GM19099 (cell line): ENCODE results near the gene DOCK2.

ENCODE experiments used
- POLR2A ChIP-seq: IDR thresholded peaks from 3 replicates; pipeline ENCODE4 v1.6.1; 2011; ENCODE audit warnings: low read depth; ENCODE audit not compliant: insufficient read length; ENCODE audit errors: extremely low read depth

DOCK2 gene

GRCh38 chr5:169817031-169817430 lies 180.0 kb downstream of the DOCK2 start:
- TF ChIP-seq POLR2A, result no peak

DNA sequence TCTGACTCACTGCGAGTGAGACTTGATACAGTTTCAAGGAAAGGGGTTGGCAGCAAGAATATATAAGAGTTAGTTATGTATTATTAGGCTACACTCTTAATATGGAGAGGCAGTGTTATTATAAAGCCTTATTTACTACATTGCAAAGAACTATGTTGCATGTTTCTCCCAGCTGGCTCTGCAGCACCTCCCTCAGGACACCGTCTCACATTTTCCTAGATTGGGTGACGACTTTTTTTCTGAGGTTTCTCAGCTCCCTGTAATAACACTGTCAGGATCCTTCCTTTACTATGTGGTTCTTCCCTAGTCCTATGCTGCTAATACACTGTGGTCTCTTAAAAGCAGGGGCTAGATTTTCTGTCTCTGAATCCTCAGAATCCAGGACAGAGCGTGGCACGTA lies 189.5 kb downstream of the DOCK2 start:
- no peak for TF ChIP-seq POLR2A

GRCh38 chr5:169827769-169828168 lies 190.7 kb downstream of the DOCK2 start:
- no peak for TF ChIP-seq POLR2A

DNA sequence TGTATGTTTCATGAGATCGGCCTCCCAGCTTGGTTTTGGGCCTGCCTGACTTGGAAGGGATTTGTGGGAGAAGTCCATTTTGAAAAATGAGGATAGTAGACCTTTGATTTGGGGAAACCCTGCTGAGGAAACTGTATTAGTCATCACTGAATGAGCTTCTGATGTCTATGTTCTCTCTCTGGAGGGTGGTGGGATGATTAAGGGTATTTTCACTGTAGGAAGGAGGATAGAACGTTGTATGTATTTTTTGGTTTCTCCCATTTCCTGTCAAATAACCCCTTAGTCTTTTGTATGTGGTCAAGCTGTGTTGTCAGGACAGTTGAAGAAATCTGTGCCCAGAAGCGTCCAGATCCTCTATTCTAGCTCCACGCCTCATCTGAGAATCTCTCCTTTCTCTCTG lies 191.3 kb downstream of the DOCK2 start:
- TF ChIP-seq POLR2A, result no peak

GRCh38 chr5:169831331-169831730 lies 194.3 kb downstream of the DOCK2 start:
- TF ChIP-seq POLR2A, result no peak

- TF ChIP-seq POLR2A, result no peak
These were observed 195.2 kb downstream of the DOCK2 start for GRCh38 chr5:169832304-169832703.

DNA sequence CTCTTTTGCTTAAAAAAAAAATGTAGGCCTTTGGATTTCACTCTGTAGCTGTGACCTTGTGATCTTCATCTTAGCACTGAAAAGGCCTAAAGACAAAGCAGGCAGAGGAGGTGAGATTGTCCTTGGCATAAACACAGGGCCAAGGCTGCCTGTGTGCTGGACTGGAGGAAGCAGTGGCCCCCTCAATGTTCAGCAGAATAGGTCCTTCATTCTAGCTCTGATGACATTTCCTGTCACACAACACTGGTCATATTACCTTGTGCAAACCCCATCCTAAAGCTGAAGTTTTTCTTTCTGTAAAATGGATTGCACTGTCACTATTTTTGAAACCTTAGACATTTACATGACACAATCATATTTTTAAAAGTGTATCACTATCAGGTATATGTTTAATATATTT lies 195.8 kb downstream of the DOCK2 start:
- TF ChIP-seq POLR2A, result no peak

- TF ChIP-seq POLR2A, result no peak
These were observed 199.9 kb downstream of the DOCK2 start for GRCh38 chr5:169836835-169837536.

- no peak for TF ChIP-seq POLR2A
These were observed 200.6 kb downstream of the DOCK2 start for GRCh38 chr5:169837686-169838085.

- TF ChIP-seq POLR2A, result no peak
These were observed 201.6 kb downstream of the DOCK2 start for GRCh38 chr5:169838688-169839087.

GRCh38 chr5:169840405-169840804 lies 203.3 kb downstream of the DOCK2 start:
- TF ChIP-seq POLR2A, result no peak

DNA sequence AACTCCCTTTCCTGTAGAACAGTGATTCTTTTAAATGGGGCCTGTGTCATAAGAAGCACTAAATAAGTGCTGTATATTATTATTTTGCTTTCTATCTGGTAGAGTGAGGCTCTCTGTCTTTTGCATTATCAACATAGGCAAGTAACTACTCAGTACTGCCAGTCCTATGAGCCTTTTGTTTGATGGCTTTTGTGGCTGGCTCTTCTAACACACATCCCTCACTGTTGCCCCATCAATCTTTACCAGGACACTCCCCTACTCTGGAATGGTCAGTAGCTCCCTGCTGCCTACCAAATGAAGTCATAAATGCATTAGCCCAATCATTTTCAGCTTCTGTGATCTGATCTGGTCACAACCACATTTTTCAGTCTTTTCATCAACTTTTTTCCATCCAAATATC lies 205.6 kb downstream of the DOCK2 start:
- no peak for TF ChIP-seq POLR2A

DNA sequence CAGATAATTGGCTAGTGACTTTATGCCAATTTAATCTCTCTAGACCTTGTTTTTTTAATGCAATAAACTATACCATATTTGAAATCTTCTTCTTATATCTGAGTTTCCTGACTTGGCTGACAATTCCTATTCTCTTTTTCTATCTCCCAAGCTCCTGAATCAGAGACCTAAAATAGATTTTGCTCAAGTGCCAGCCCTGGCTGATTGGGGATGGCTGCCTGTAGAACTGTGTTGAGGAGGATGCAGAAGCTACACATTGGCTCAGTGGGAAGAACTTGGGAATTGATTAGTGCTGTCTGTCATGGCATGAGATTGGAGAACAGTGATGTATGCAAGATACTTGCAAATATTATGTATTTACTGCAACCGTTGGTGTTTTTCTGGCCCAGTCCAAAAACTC lies 210.4 kb downstream of the DOCK2 start:
- TF ChIP-seq POLR2A, result no peak

GRCh38 chr5:169848271-169848670 lies 211.2 kb downstream of the DOCK2 start:
- TF ChIP-seq POLR2A, result no peak

DNA sequence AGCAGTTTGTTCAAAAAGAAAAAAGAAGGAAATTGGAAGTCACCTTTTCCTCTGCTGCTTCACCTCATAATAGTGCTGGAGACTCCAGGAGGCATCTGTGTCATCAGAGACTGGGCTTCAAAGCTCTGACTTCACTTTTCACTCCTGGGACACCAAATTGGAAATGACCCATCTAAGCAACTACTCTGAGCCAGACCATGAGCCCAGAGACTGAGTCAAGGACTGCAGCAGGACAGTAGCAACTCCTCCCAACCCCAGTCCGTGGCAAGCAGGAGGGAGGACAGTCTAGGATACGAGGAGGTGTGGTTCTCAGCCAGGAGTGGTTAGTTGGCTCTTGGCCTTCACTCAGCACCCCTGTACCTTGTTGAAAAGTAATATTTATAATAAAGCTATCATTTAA lies 211.7 kb downstream of the DOCK2 start:
- TF ChIP-seq POLR2A, result no peak

DNA sequence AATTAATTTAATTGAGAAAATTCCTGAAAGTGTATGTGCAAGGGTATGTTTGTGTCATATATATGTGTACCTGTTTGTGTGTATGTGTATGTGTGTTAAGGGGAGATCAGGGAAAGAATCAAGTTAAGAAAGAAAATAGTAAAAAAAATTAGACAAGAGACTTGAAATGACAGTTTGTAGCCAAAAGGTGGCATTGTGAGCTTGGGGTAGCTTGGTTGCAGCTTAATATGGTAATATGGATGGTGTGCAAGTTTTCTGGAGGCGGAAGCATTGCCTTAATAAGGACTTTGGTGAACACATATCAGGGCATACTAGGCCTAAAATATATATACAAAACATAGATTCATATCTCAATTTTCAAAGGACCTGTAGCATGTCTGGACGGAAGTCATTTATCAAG lies 213.3 kb downstream of the DOCK2 start:
- TF ChIP-seq POLR2A, result no peak

DNA sequence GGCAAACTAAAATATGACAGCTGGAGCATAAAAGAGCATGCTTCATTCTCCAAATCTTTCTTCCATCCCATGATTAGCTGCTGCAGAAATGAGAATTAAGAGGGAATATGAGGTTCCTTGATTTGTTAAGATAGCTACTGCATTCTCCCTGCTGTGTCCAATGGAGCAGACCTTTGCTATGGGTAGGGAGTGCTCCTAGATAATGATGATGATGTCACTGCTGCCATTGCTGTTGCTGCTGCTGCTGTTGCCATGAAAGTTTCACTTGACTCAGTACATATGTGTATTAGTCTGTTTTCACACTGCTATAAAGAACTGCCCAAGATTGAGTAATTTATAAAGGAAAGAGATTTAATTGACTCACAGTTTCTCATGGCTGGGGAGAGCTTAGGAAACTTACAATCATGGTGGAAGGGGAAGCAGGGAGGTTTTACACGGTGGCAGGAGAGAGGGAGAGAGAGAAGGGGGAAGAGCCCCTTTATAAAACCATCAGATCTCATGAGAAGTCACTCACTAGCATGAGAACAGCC lies 214.3 kb downstream of the DOCK2 start:
- TF ChIP-seq POLR2A, result no peak

- TF ChIP-seq POLR2A, result no peak
These were observed 219.5 kb downstream of the DOCK2 start for GRCh38 chr5:169856571-169856970.

GRCh38 chr5:169860585-169860984 lies 223.5 kb downstream of the DOCK2 start:
- TF ChIP-seq POLR2A, result no peak
